Measurements from ENCODE around the gene NSMF. TPM values are rescaled to one million over a fixed set of nuclear protein-coding genes. Genes with fewer than 3 reads are reported as not detected.

The NSMF gene
- total RNA-seq, 1 donor from 2014 or later, result 8.7 TPM

DNA sequence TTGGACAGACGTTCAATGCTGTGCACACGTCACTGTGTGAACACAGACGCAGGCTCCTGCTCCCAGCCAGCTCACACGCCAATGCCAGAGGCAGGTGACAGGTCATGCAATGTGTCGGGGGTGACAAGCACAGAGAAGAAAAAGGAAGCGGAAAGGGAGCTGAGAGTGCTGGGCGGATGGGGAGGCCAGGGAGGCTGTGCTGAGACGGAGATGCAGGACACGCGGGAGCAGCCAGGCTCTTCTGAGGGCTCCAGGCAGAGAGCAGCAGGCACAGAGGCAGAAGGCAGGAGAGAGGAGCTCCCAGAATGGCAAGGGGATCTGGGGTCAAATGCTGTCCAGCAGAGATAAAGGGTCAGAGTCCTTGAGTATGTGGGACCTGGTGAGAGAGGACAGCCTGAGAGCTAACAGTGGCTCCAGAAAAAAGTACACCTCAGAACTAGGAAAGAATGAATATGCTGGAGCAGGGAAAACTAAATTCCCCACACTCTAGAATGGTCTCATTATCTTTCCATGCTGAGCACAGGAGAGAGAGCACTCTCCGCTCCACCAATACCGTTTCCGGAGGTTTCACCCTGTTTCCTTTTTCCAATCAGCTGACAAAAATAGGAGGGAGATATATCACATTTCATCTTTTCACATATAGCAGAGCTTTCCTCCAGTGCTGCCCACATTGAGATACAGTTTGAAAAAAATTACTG lies 32.8 kb upstream of the NSMF start:
- DNase-seq (ENCODE audit: low spot score), result no peak

DNA sequence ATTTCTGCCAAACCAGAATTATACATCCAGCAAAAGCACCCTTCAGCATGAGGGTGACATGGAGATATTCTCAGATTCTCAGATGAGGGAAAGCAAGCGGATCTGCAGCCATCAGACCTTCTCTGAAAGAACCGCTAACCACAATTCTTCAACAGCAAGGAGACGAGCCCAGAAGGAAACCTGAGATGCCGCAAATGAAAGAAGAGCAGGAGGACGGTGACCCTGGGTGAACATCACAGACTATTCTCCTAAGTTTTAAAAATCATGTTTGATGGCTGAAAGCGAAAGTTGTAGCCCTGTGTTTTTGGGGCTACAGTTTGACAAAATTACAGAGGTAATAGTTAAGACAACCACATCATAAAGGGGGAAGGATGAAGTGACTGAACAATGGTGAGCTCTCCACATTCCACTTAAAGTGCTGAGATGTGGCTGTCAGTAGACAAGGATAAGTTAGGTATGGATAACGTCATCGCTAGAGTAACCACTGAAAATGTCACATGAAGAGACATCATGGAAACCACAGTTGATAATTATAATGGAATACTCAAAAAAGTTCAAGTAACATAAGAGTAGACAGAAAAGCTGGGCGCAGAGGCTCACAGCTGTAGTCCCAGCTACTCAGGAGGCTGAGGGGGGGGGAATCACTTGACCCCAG lies 31.5 kb upstream of the NSMF start:
- DNase-seq (ENCODE audit: low spot score), result no peak

DNA sequence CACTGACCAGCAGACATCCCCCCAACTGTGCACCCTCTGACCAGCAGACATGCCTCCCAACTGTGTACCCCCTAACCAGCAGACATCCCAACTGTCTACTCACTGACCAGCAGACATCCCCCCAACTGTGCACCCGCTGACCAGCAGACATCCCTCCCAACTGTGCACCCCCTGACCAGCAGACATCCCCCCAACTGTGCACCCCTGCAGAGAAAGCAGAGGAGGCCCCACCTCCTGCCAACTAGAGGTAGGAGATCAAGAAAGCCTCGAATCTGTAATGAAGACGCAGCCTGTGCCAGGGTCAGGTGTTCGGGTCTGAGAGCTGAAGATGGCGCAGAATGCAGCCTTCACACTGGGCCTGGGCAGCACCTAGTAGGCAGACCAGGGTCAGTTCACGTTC lies 29.8 kb upstream of the NSMF start:
- DNase-seq (ENCODE audit: low spot score), result no peak

DNA sequence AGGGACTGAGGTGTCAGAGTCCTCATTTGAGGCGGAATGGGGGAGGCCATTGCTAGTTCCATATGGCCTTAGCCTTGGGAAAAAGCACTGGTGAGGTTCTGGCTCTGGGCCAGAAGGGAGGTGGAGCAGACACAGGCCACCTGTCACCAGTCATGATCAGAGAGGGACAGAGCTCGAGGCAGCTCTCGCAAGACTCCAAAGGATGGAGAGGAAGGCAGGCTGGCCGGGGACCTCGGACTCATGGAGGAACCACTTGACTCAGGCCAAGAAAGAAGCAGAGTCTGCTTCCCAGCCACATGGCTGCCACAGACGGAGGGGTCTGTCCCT lies 29.2 kb upstream of the NSMF start:
- no peak for DNase-seq (ENCODE audit: low spot score)

DNA sequence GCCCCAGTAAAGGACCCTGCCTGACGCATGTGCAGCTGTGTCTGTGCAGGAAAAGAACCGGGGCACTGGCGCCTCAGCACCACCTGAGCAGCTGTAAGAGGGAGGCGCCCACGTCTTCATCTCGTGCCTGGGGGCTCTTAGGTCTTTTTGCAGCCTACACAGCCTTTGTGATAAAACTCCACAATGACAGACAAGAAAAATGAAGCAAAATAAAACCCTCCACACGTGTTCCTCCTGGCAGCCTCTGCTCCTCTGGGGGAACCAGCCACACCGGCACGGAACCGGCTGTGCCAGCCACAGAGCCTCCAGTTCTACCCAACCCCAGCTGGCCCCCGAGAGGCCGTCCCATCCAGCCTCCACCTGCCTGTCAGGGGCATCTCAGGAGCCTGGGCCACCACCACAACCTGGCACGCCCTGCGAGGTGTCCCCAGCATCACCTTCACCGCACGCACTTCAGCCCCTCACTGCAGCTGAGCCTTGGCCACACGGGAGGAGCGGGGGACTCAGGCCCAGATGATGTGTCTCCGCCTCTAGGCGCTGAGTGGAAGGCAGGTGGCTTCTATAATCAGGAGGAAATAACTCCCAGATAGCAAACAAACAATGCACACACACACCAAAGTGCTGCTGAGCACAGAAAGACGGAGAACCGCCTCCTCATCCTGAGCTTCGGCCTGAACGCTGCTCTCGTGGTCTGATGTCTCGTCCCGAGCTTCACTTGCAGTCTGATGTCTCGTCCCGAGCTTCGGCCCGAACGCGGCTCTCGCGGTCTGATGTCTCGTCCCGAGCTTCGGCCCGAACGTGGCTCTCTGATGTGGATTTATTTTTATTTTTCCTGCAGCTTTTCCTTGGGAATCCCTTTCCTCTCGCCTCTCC lies 28.6 kb upstream of the NSMF start:
- no peak for DNase-seq (ENCODE audit: low spot score)

DNA sequence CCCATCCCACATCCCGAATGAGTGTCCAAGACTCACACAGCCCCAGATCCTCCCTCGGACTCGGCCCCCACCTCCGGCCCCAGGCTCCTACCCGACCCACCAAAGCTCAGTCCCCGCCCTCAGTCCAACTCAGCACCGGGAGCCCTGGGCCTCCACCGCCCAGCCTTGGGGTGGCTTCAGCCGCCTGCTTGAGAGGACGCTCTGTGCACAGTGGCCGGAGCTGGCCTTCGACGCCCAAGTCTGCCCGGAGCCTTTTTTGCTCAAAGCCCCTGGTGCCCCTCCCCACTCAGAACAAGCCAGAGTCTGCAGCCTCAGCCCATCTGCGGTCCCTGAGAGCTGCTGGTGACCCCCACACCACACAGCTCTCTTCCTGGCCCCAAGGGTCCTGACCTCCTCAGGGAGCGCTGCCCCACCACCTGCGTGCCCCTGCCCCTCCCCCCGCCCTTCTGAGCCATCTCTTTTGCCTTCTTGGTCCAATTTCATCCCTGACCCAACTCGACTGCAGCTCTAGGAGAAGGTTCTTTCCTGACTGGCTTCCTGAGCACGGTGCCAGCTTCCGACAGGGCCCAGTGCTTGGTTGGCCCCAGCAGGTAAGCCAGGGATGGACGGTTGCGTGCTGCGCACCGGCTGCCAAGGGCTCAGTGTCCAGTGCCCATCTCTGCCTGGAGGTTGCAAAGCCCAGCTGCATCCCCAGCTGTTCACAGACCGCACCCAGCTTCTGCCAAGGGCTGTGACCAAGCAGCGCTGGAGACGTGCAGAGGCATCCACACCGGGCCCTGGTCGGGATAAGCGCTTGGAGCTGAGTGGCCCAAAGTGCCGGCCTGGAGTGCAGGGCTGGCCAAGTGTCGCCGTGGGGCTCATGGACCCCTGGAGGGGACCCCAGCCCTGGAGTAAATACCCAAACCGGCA lies 27.7 kb upstream of the NSMF start:
- no peak for DNase-seq (ENCODE audit: low spot score)

DNA sequence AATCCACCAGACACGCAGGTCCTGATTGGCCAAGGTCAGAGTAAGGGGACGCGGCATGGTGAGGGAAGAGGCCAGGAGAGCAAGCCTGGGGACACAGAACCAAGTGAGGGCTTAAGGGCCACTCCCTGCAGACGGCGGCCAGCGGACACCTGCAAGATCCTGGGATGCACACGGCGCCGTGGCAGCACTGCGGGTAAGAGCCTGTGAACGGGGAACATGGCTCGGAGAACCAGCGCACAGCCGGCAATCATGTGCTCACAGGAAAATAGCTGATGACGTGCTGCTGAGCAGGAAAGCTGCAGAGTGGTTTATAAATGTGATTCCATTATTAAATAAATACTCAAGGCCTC lies 27.0 kb upstream of the NSMF start:
- no peak for DNase-seq (ENCODE audit: low spot score)

DNA sequence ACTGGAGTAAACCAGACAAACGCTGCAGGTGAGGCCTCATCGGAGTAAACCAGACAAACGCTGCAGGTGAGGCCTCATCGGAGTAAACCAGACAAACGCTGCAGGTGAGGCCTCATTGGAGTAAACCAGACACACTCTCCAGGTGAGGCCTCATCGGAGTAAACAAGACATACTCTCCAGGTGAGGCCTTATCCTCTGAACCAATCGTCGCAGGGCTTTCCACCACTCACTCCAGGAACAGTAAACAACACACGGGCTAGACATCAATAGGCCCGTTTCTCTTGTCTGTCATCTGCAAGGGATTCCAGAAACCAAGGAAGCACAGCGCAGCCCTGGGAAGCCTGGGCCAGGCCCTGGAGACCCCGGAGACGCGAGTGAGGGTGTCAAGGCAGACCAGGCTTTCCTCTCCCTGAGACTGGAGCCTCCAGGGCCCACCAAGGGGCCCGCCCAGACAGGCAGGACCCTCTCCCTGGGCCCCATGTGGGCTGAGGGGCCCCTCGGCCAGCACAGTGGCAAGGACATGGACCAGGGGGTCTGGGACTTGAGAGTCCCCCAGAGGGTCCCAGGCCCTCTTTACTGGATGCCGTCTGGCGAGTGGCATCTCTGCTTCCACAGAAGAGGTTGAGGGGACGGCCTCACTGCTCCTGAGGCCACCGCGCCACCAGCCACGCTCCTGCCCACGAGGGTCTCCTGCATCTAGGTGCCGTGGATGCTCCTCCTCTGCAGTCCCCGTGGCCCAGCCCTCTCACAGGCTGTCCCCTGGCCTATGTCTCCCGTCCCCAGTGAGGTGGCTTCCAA lies 26.4 kb upstream of the NSMF start:
- DNase-seq (ENCODE audit: low spot score), result no peak

DNA sequence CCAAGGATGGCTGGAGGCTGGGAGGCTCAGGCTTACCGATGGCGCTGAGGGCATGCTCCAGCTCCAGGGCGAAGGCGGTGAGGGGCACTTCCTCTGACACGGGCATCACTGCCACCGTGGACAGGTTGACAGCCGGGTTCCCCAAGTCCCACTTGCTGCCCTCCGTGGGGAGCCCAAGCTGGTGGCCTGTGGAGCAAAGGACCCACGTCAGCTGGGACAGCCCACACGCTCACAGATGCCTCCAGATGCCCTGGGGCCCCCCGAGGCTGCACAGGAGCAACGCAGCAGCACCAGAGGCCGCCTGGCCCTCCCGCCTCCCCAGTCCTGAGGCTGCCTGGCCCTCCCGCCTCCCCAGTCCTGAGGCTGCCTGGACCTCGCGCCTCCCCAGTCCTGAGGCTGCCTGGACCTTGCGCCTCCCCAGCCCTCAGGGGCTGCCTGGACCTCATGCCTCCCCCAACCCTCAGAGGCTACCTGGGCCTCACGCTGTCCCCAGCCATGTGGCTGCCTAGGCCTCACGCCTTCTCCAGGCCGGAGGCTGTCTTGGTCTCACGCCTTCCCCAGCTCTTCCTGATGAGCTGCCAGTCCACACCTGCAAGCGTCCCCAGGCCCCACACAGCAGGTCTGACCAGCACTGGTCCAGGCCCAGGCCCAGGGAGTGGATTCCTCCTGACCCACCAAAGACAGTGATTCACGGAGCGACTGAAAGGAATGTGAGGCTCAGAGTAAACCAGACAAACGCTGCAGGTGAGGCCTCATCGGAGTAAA lies 25.6 kb upstream of the NSMF start:
- no peak for DNase-seq (ENCODE audit: low spot score)

DNA sequence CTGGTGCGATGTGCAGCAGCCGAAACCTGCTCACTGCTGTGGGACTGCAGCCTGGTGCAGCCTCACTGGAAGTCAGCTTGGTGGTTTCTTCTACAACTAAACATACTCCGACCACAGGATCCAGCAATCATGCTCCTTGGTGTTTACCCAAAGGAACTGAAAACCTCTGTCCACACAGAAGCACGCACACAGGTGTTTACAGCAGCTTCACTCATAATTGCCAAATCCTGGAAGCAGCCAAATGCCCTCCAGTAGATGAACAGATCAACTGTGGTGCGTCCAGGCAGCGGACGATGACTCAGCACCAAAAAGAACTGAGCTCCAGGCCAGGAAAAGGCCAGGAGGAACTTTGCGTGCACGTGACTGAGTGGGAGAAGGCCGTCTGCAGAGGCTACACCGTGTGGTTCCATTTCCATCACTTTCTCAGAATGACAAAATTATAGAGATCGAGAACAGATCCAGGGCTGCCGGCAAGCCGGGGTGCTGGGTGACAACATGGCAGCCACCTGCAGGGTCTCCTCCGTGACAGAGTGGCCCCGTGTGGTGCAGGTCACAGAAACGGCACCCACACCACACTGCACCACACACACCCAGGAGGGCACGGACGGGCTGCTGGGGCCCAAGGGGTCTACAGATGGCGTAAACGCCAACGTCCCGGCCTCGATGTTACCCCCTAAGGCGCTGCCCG lies 23.1 kb upstream of the NSMF start:
- DNase-seq (ENCODE audit: low spot score), result peak; percentile 35

DNA sequence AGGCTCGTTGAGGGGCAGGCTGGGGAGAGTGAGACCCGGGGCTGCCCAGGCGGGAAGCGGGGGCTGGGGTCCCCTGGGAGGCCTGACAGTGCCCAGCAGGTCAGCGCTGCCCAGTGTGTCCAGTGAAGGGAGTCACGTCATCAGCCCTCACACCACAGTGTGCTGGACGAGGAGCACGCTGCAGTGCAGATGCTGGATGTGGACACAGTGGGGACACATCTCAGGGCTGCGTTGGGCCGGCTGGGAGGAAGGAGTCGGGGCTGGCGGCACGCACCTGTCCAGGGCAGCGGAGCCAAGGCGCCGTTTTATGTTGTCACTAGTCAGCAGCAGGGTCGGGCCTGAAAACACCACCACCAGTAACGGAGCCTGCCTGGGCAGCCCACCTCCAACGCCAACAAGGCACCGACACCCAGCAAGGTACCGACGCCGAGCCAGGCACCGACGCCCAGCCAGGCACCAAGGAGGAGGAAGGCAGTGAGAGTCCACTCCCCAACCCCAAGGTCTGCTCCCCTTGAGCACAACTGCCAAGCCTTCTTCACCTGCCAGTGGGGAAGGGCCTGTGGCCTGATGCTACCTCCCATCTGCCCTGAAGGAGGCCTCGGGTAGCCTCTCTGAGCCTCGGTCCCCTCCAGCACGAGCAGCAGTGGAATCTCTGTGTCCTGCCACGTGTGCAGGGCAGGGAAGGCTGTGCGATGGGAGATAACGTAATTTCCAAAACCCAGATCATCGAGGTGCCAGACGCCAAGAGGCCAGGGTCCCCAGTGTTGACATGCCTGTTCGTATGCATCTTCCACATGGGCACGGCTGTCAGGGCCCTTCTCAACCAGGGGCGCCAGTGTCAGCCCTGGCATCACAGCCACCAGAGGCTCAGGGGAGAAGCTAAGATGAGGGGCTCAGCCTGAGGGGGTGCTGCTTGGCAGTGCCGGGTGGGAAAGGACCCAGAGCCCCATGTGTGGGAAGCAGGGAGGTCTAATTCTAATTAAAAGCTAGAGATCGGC lies 21.9 kb upstream of the NSMF start:
- DNase-seq (ENCODE audit: low spot score), result no peak

DNA sequence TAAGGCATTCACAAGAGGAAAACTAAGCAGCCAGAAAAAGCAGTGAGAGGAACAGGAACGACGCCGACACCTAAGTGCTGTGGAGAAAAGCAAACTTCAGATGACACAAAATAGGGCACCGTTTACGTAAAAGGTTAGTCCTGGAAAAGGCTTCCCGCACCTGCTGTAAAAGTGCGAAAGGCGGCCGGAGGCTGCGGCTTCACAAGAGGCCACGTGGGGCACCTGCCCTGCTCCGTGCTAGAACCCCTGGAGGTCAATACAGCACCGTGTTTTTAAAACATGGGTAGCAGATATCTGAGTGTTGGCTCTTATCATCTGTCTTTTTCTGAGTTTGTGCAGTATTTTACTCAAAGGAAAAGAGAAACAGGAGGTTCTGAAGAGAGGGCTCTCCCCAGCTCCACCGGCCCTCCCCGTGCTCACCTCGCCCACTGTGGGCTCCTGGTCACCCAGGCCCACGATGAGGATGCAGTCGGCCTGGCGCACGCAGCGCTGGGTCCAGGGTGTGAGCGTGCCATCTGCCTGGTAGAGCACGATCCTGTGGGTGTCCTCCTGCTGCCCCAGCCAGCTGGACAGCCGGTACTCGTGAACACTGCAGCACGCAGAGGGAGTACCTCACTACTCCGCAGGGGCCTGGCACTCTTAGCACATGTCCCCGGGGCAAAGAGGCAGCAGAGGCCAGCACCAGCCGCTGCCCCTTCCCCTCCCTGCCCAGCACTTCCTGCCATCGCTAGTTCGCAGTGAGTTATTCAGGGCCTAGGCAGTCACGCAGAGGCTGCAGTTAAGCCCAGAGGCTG lies 21.0 kb upstream of the NSMF start:
- no peak for DNase-seq (ENCODE audit: low spot score)

DNA sequence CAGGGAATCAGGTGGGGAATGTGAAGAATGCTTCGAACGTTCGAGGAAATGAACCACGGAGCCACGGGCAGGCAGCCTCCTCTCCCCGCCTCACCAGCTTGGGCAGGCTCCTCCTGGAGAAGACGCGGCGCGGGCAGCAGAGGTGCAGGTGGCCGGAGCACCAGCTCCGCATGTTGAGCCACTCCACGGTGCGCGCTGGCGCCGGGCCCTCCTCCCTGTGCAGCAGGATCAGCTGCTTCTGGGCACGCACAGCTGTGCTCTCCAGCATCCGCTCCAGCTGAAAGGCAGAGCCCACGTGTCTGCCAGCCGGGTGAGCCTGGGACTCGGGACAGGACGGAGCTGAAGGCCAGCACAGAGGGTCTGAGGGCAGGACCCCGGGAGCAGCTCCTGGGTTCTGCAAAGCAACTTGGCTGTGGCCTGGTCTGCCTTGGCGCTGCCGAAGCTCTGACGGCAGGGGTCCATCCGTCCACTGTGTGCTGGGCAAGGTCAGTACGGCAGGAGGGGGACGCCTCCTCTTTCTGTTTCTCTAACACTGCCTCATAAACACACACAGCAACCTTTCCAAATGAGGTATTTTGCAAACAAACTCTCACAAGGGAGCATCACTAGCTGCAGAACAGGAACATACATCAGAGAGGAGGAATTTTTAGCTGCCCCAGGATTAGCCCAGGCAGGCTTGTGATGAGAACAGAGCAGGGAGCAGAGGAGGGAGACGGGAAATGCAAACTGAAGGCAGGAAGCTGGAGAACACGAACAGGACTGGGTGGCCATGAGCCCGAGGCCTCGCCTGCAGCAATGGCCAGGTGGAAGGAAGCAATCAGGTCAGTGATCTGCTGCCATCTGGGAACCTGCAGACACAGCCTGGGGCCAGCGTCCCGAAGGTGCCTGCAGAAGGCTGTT lies 20.1 kb upstream of the NSMF start:
- DNase-seq (ENCODE audit: low spot score), result peak; percentile 32

DNA sequence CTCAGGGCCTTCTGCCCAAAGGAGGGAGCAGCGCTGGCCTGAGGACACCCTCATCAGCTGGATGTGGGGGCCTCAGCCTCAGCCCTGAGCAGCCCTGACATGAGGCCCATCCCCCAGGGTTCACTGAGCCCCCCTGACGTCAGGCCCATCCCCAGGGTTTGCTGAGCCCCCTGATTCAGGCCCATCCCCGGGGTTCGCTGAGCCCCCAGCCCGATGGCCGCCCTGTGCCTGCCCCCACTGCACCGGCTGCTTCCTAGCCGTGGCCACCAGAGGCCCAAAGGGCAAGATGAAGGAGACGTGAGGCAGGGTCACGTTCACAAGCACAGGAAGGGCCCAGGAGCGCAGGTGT lies 19.5 kb upstream of the NSMF start:
- DNase-seq (ENCODE audit: low spot score), result no peak

DNA sequence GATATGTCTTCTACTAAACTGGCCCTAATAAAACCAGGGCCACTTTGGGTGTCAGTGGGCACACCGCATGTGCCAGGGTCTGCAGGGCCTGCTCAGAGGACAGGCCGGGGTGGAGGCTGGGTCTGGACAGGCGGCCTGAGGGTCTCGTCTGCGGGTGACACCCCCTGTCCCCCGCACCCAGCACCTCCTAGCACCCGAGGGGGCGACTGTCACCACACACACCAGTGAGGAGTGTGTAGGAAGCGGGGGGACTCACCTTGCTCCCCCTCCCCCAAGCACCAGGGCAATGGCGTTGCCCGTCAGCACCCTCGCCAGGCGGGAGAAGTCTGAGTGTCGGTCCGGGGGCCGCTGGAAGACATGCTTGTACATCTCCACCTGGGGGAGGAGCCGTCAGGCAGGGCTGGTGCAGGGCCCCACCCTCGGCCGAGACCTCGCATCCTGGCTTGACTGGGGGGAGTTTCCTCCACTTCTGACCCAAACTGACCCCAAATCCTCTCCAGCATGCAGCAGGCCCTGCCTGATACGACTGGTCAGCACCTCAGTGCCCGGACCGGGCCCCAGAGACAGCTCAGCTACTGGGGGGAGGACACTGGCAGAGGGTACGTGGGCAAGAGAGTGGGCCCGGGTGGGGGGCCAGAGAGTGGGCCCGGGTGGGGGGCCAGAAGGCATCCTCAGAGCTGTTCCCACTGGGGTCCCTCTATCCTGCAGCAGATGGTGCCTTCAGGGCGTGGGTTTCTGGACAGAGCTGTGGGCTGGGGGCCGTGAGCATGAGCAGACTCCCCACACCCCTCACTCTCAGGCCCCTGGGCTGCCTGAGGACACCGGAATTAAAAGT lies 18.9 kb upstream of the NSMF start:
- no peak for DNase-seq (ENCODE audit: low spot score)

DNA sequence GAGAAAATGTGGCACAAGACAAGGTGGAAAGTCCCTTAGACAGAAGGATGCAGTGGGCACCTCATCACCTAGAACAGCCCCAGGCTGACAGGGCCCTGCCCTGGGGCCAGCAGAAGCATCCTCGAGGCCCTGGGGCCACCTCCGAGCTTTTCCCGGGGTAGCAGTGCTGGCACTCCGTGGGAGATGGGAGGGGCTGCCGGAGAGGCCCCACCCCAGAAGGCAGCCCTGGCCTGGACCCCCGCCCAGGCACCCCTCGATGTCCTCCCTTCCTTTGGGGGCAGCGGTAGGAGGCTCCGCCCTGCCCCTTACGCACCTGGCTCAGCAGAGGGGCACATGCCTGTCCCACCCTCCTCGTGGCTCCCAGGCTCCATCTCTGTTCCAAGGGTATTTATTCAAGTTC lies 17.7 kb upstream of the NSMF start:
- no peak for DNase-seq (ENCODE audit: low spot score)

Data from umbilical cord (tissue), 2 donors.